Measurements from ENCODE around the gene ALCAM. TPM values are rescaled to one million over a fixed set of nuclear protein-coding genes. Genes with fewer than 3 reads are reported as not detected.
"Not testable (repeated sequence)": the region's sequence is repeated elsewhere in the genome, so short reads cannot be mapped to it uniquely, and the experiment has no call there.

ALCAM gene
- total and polyA plus RNA-seq, 2 donors (not counting 1 experiment from before 2014, with no cell fraction given): 168 to 188 TPM

GRCh38 chr3:105598042-105598796 is 231.5 kb downstream of the ALCAM start:
- Histone ChIP-seq H3K79me2 (ENCODE audit: control insufficient read depth, insufficient read depth, low read length) (no peaks in the 10 kb centered on the region), H2AFZ (ENCODE audit: low read length) (no peak overlapping the region), H3K9ac (ENCODE audit: insufficient read depth, low read length) (no peak overlapping the region), H3K4me1 (ENCODE audit: control insufficient read depth, extremely low read depth, insufficient read depth, low read length) (peaks cover 7% of the 10 kb centered on the region), H3K36me3 (ENCODE audit: control insufficient read depth, insufficient read depth, low read length) (no peaks in the 10 kb centered on the region), H4K20me1 (ENCODE audit: control insufficient read depth, extremely low read depth, insufficient read depth, low read length) (no peaks in the 10 kb centered on the region), H3K4me3 (replicated peaks in 1 of 4; ENCODE audit: control extremely low read depth in 1 of 4, insufficient read depth in 1 of 4, low read depth in 3 of 4, low read length in 4 of 4) (no peak overlapping the region), H3K27me3 (ENCODE audit: control insufficient read depth, insufficient read depth, low read length) (no peaks in the 10 kb centered on the region), H3K4me2 (ENCODE audit: extremely low read depth, insufficient read depth, low read length) (no peak overlapping the region), H3K27ac (ENCODE audit: insufficient read depth, low read length) (peak overlapping the region; percentile 60), H3K9me3 (ENCODE audit: control insufficient read depth, insufficient read depth, low read depth, low read length) (no peaks in the 10 kb centered on the region)
- no peak for TF ChIP-seq EZH2 (IDR thresholded peaks at IDR 0.05; ENCODE audit: low read length, missing control alignments)
- TF ChIP-seq CTCF (conservative IDR thresholded peaks at IDR 0.05 in 1 of 2, IDR thresholded peaks at IDR 0.05 in 1 of 2; ENCODE audit: low read depth in 1 of 2, low read length in 2 of 2): no peak
- peak; percentile 88 to 99 for DNase-seq (ENCODE audit: low read depth in 2 of 2)

GRCh38 chr3:105599350-105599749 is 232.6 kb downstream of the ALCAM start:
- Histone ChIP-seq H2AFZ (ENCODE audit: low read length) (no peak overlapping the region), H3K79me2 (ENCODE audit: control insufficient read depth, insufficient read depth, low read length) (no peaks in the 10 kb centered on the region), H3K36me3 (ENCODE audit: control insufficient read depth, insufficient read depth, low read length) (no peaks in the 10 kb centered on the region), H3K4me1 (ENCODE audit: control insufficient read depth, extremely low read depth, insufficient read depth, low read length) (peaks cover 5% of the 10 kb centered on the region), H3K27me3 (ENCODE audit: control insufficient read depth, insufficient read depth, low read length) (no peaks in the 10 kb centered on the region), H3K9ac (ENCODE audit: insufficient read depth, low read length) (no peak overlapping the region), H3K27ac (ENCODE audit: insufficient read depth, low read length) (peak overlapping the region; percentile 60), H3K4me2 (ENCODE audit: extremely low read depth, insufficient read depth, low read length) (no peak overlapping the region), H3K9me3 (ENCODE audit: control insufficient read depth, insufficient read depth, low read depth, low read length) (no peaks in the 10 kb centered on the region), H3K4me3 (replicated peaks in 1 of 4; ENCODE audit: control extremely low read depth in 1 of 4, insufficient read depth in 1 of 4, low read depth in 3 of 4, low read length in 4 of 4) (no peak overlapping the region), H4K20me1 (ENCODE audit: control insufficient read depth, extremely low read depth, insufficient read depth, low read length) (no peaks in the 10 kb centered on the region)
- DNase-seq (ENCODE audit: low read depth in 2 of 2): no peak
- TF ChIP-seq CTCF (conservative IDR thresholded peaks at IDR 0.05 in 1 of 2, IDR thresholded peaks at IDR 0.05 in 1 of 2; ENCODE audit: low read depth in 1 of 2, low read length in 2 of 2) (no peak), EZH2 (IDR thresholded peaks at IDR 0.05; ENCODE audit: low read length, missing control alignments) (no peak)

GRCh38 chr3:105601756-105602155 is 235.0 kb downstream of the ALCAM start:
- not testable (repeated sequence) for H3K36me3 ChIP-seq (ENCODE audit: control insufficient read depth, insufficient read depth, low read length); H3K4me1 ChIP-seq (ENCODE audit: control insufficient read depth, extremely low read depth, insufficient read depth, low read length); H3K27ac ChIP-seq (ENCODE audit: insufficient read depth, low read length); H3K9me3 ChIP-seq (ENCODE audit: control insufficient read depth, insufficient read depth, low read depth, low read length); H3K9ac ChIP-seq (ENCODE audit: insufficient read depth, low read length); H3K27me3 ChIP-seq (ENCODE audit: control insufficient read depth, insufficient read depth, low read length); H3K4me3 ChIP-seq (replicated peaks in 1 of 4; ENCODE audit: control extremely low read depth in 1 of 4, insufficient read depth in 1 of 4, low read depth in 3 of 4, low read length in 4 of 4); H3K4me2 ChIP-seq (ENCODE audit: extremely low read depth, insufficient read depth, low read length); H2AFZ ChIP-seq (ENCODE audit: low read length); H3K79me2 ChIP-seq (ENCODE audit: control insufficient read depth, insufficient read depth, low read length); DNase-seq (ENCODE audit: low read depth in 2 of 2); H4K20me1 ChIP-seq (ENCODE audit: control insufficient read depth, extremely low read depth, insufficient read depth, low read length)

- H4K20me1 ChIP-seq (ENCODE audit: control insufficient read depth, extremely low read depth, insufficient read depth, low read length); H3K4me2 ChIP-seq (ENCODE audit: extremely low read depth, insufficient read depth, low read length); H3K27ac ChIP-seq (ENCODE audit: insufficient read depth, low read length); H3K4me3 ChIP-seq (replicated peaks in 1 of 4; ENCODE audit: control extremely low read depth in 1 of 4, insufficient read depth in 1 of 4, low read depth in 3 of 4, low read length in 4 of 4); H3K27me3 ChIP-seq (ENCODE audit: control insufficient read depth, insufficient read depth, low read length); H3K36me3 ChIP-seq (ENCODE audit: control insufficient read depth, insufficient read depth, low read length); H3K9me3 ChIP-seq (ENCODE audit: control insufficient read depth, insufficient read depth, low read depth, low read length); H3K4me1 ChIP-seq (ENCODE audit: control insufficient read depth, extremely low read depth, insufficient read depth, low read length); H3K79me2 ChIP-seq (ENCODE audit: control insufficient read depth, insufficient read depth, low read length); H3K9ac ChIP-seq (ENCODE audit: insufficient read depth, low read length); H2AFZ ChIP-seq (ENCODE audit: low read length): not testable (repeated sequence)
- peak in 1 of 2 donors; percentile 31 for DNase-seq (ENCODE audit: low read depth in 2 of 2)
Measured at GRCh38 chr3:105602286-105602685, 235.6 kb downstream of the ALCAM start.

GRCh38 chr3:105603516-105603915 is 236.8 kb downstream of the ALCAM start:
- not testable (repeated sequence) for H3K79me2 ChIP-seq (ENCODE audit: control insufficient read depth, insufficient read depth, low read length); H3K4me3 ChIP-seq (replicated peaks in 1 of 4; ENCODE audit: control extremely low read depth in 1 of 4, insufficient read depth in 1 of 4, low read depth in 3 of 4, low read length in 4 of 4); H3K36me3 ChIP-seq (ENCODE audit: control insufficient read depth, insufficient read depth, low read length); DNase-seq (ENCODE audit: low read depth in 2 of 2); H3K9ac ChIP-seq (ENCODE audit: insufficient read depth, low read length); H3K27ac ChIP-seq (ENCODE audit: insufficient read depth, low read length); H3K27me3 ChIP-seq (ENCODE audit: control insufficient read depth, insufficient read depth, low read length); H3K4me1 ChIP-seq (ENCODE audit: control insufficient read depth, extremely low read depth, insufficient read depth, low read length); H4K20me1 ChIP-seq (ENCODE audit: control insufficient read depth, extremely low read depth, insufficient read depth, low read length); H3K9me3 ChIP-seq (ENCODE audit: control insufficient read depth, insufficient read depth, low read depth, low read length); H2AFZ ChIP-seq (ENCODE audit: low read length); H3K4me2 ChIP-seq (ENCODE audit: extremely low read depth, insufficient read depth, low read length)
